NCI-H187 (cell line): Measurements from ENCODE around the gene DNM3.
"Not testable (repeated sequence)": the region's sequence is repeated elsewhere in the genome, so short reads cannot be mapped to it uniquely, and the experiment has no call there.

Experiments used
- DNase-seq, 2 experiments: peaks; one replicate each; lab custom pipeline; 2025; lab: John Stamatoyannopoulos, UW

Gene DNM3

GRCh38 chr1:171841050-171841910 is at the start of gene DNM3:
TSS of gene DNM3 (plus strand) at chr1:171841498. CDS start at chr1:171841657, 159 bp downstream.
- peak; percentile 88 to 90 for DNase-seq

GRCh38 chr1:171792656-171793369 is 48.5 kb upstream of the DNM3 start:
- DNase-seq = no peak

- DNase-seq = no peak
These were observed 47.7 kb upstream of the DNM3 start for GRCh38 chr1:171793636-171794035.

- no peak for DNase-seq
These were observed 47.2 kb upstream of the DNM3 start for GRCh38 chr1:171794085-171794484.

GRCh38 chr1:171796592-171796991 is 44.7 kb upstream of the DNM3 start:
- DNase-seq = no peak

GRCh38 chr1:171798311-171798710 is 43.0 kb upstream of the DNM3 start:
- no peak for DNase-seq

- DNase-seq = no peak
These were observed 42.5 kb upstream of the DNM3 start for GRCh38 chr1:171798765-171799164.

GRCh38 chr1:171799166-171799565 is 42.1 kb upstream of the DNM3 start:
- DNase-seq = no peak

- DNase-seq = not testable (repeated sequence)
These were observed 41.6 kb upstream of the DNM3 start for GRCh38 chr1:171799698-171800097.

- DNase-seq = no peak
These were observed 41.0 kb upstream of the DNM3 start for GRCh38 chr1:171800342-171800741.

- DNase-seq = no peak
These were observed 40.4 kb upstream of the DNM3 start for GRCh38 chr1:171800851-171801250.

GRCh38 chr1:171801487-171801891 is 39.8 kb upstream of the DNM3 start:
- DNase-seq = peak; percentile 19 to 53

GRCh38 chr1:171802207-171802606 is 39.1 kb upstream of the DNM3 start:
- DNase-seq = no peak

GRCh38 chr1:171803045-171803444 is 38.3 kb upstream of the DNM3 start:
- no peak for DNase-seq

GRCh38 chr1:171803461-171804022 is 37.8 kb upstream of the DNM3 start:
- no peak for DNase-seq

GRCh38 chr1:171805395-171806115 is 35.7 kb upstream of the DNM3 start:
- no peak for DNase-seq

- no peak for DNase-seq
These were observed 33.7 kb upstream of the DNM3 start for GRCh38 chr1:171807556-171807955.

- no peak for DNase-seq
These were observed 31.5 kb upstream of the DNM3 start for GRCh38 chr1:171809834-171810233.

GRCh38 chr1:171811672-171812071 is 29.6 kb upstream of the DNM3 start:
- DNase-seq = no peak

- DNase-seq = no peak
These were observed 26.6 kb upstream of the DNM3 start for GRCh38 chr1:171814692-171815091.

GRCh38 chr1:171816300-171816901 is 24.9 kb upstream of the DNM3 start:
- DNase-seq = no peak
